HepG2 (cell line): Measurements from ENCODE around the gene ARL3. TPM values are rescaled to one million over a fixed set of nuclear protein-coding genes. Genes with fewer than 3 reads are reported as not detected.

Source experiments
- BRD4 ChIP-seq: sonication (generic); formaldehyde crosslinking; IDR thresholded peaks from 2 replicates; pipeline ENCODE4 v1.4.0; 2020; ENCODE audit warnings: missing genetic modification reagents
- EZH2 ChIP-seq: conservative IDR thresholded peaks from 2 replicates; pipeline ENCODE4 v1.6.1; 2012; ENCODE audit warnings: mild to moderate bottlenecking, low read depth, low read length, moderate library complexity
- FIP1L1 ChIP-seq: fragments of 200-400 bp; formaldehyde crosslinking; IDR thresholded peaks from 2 replicates; pipeline ENCODE4 v1.6.1; 2018; ENCODE audit warnings: low read depth, mild to moderate bottlenecking, low read length, moderate library complexity, borderline replicate concordance; ENCODE audit not compliant: insufficient read depth
- GLI4 ChIP-seq: sonication (generic); formaldehyde crosslinking; IDR thresholded peaks from 2 replicates; pipeline ENCODE4 v1.5.1; 2020; ENCODE audit warnings: missing genetic modification reagents, mild to moderate bottlenecking, moderate library complexity, borderline replicate concordance
- GMEB1 ChIP-seq: sonication (generic); formaldehyde crosslinking; IDR thresholded peaks from 2 replicates; pipeline ENCODE4 v1.5.1; 2020; ENCODE audit warnings: missing genetic modification reagents, mild to moderate bottlenecking, borderline replicate concordance
- GPN1 ChIP-seq: sonication (generic); formaldehyde crosslinking; IDR thresholded peaks from 2 replicates; pipeline ENCODE4 v1.5.1; 2020; ENCODE audit warnings: missing genetic modification reagents, borderline replicate concordance
- GZF1 ChIP-seq: sonication (generic); formaldehyde crosslinking; IDR thresholded peaks from 2 replicates; pipeline ENCODE4 v1.5.1; 2020; ENCODE audit warnings: mild to moderate bottlenecking, missing genetic modification reagents
- JDP2 ChIP-seq: sonication (generic); formaldehyde crosslinking; IDR thresholded peaks from 2 replicates; pipeline ENCODE4 v1.8.1; 2022; ENCODE audit warnings: missing genetic modification reagents, borderline replicate concordance
- JUND ChIP-seq: sonication (generic); formaldehyde crosslinking; IDR thresholded peaks from 2 replicates; pipeline ENCODE4 v1.8.0; 2022; ENCODE audit warnings: mild to moderate bottlenecking, missing genetic modification reagents
- KMT2B ChIP-seq: IDR thresholded peaks from 2 replicates; pipeline ENCODE4 v1.6.1; 2016; ENCODE audit warnings: missing genetic modification reagents, missing compliant biosample characterization
- LCORL ChIP-seq, 2 experiments: fragments of 450-650 bp in 1 of 2; sonication (generic) in 1 of 2; formaldehyde crosslinking in 1 of 2; IDR thresholded peaks; 2 replicates each; pipeline versions ENCODE4 v1.5.0 to v1.6.1; 2017 to 2020; ENCODE audit warnings: antibody characterized with exemption in 1 of 2, missing genetic modification reagents in 1 of 2
- NR2F6 ChIP-seq, 2 experiments: IDR thresholded peaks; 2 replicates each; pipeline ENCODE4 v1.6.1; 2016; ENCODE audit warnings: antibody characterized with exemption in 1 of 2, mild to moderate bottlenecking in 1 of 2
- PRDM10 ChIP-seq: sonication (generic); formaldehyde crosslinking; IDR thresholded peaks from 2 replicates; pipeline ENCODE4 v1.4.0; 2020; ENCODE audit warnings: low read depth, missing genetic modification reagents
- PRMT3 ChIP-seq: sonication (generic); formaldehyde crosslinking; IDR thresholded peaks from 2 replicates; pipeline ENCODE4 v1.8.1; 2022; ENCODE audit warnings: low read depth, mild to moderate bottlenecking, moderate library complexity, missing genetic modification reagents, borderline replicate concordance
- PTBP1 ChIP-seq: fragments of 200-400 bp; formaldehyde crosslinking; IDR thresholded peaks from 2 replicates; pipeline ENCODE4 v1.6.1; 2018; ENCODE audit warnings: low read length, low read depth; ENCODE audit not compliant: poor library complexity, severe bottlenecking
- RFXANK ChIP-seq: IDR thresholded peaks from 2 replicates; pipeline ENCODE4 v1.6.1; 2016
- TFDP2 ChIP-seq: sonication (generic); formaldehyde crosslinking; IDR thresholded peaks from 2 replicates; pipeline ENCODE4 v1.4.0; 2020; ENCODE audit warnings: missing genetic modification reagents
- THAP7 ChIP-seq: sonication (generic); formaldehyde crosslinking; IDR thresholded peaks from 2 replicates; pipeline ENCODE4 v1.8.1; 2023; ENCODE audit warnings: mild to moderate bottlenecking, missing genetic modification reagents
- TSC22D2 ChIP-seq: sonication (generic); formaldehyde crosslinking; IDR thresholded peaks from 2 replicates; pipeline ENCODE4 v1.5.1; 2020; ENCODE audit warnings: missing genetic modification reagents, mild to moderate bottlenecking, borderline replicate concordance
- ZFP36L1 ChIP-seq: sonication (generic); formaldehyde crosslinking; IDR thresholded peaks from 2 replicates; pipeline ENCODE4 v1.8.0; 2022; ENCODE audit warnings: mild to moderate bottlenecking, missing genetic modification reagents, moderate library complexity
- ZNF7 ChIP-seq: IDR thresholded peaks from 2 replicates; pipeline ENCODE4 v1.6.1; 2016; ENCODE audit warnings: missing biosample characterization, missing genetic modification reagents
- ZNF792 ChIP-seq: IDR thresholded peaks from 2 replicates; pipeline ENCODE4 v1.6.1; 2016
- polyA plus RNA-seq, 8 experiments: library from polyadenylated mRNA; depleted of rRNA in 3 of 8; stranded (reverse) in 7 of 8; unstranded in 1 of 8; fragments of >200 nt; fragmentation: Illumina TruSeq in 4 of 8; extraction: Trizol in 4 of 8; gene quantifications; 2 replicates each; pipeline versions ENCODE4 v1.2.1 to v1.2.3, GENCODE V29; 2011 to 2016; ENCODE audit warnings: low read depth in 4 of 8, missing spikeins in 1 of 8, mixed read lengths in 1 of 8; ENCODE audit not compliant: insufficient read depth in 1 of 8
- total RNA-seq, 5 experiments: library from RNA; depleted of rRNA; stranded (reverse); fragments of >200 nt; fragmentation: Illumina TruSeq; extraction: Trizol; gene quantifications; 2 replicates each; pipeline ENCODE4 v1.2.3, GENCODE V29; 2016; ENCODE audit warnings: low read depth in 1 of 5

The ARL3 gene
- total and polyA plus RNA-seq, 2 of the 13 experiments (the other 11 are each of a cell fraction or from before 2014, with no cell fraction given) = 5.2 to 6.6 TPM

GRCh38 chr10:102714621-102715455 is 641 bp upstream of the ARL3 start, which contains the start of gene SFXN2 (continued):
- TF ChIP-seq PRDM10 (CRISPR knock-in tag) (no peak), GMEB1 (CRISPR knock-in tag) (no peak; the same call in 1 of the 2 replicates), ZFP36L1 (CRISPR knock-in tag) (no peak), FIP1L1 (no peak), THAP7 (CRISPR knock-in tag) (no peak; the same call in 1 of the 2 replicates), GZF1 (CRISPR knock-in tag) (no peak), PTBP1 (peak; percentile 73), TSC22D2 (CRISPR knock-in tag) (no peak), ZNF792 (CRISPR knock-in tag) (no peak; the same call in 1 of the 2 replicates), GPN1 (CRISPR knock-in tag) (no peak), JUND (CRISPR knock-in tag) (no peak), ZNF7 (CRISPR knock-in tag) (no peak), PRMT3 (CRISPR knock-in tag) (no peak), LCORL (IDR thresholded peaks at IDR 0.05) (no peak), LCORL (CRISPR knock-in tag; IDR thresholded peaks at IDR 0.05) (peak; percentile 47), RFXANK (CRISPR knock-in tag) (no peak), NR2F6 (IDR thresholded peaks at IDR 0.05) (no peak), NR2F6 (CRISPR knock-in tag; IDR thresholded peaks at IDR 0.05) (0 out of 2 replicates have a peak, but pooled peaks have one; percentile 3), EZH2 (no peak), JDP2 (CRISPR knock-in tag) (no peak), TFDP2 (CRISPR knock-in tag) (no peak), GLI4 (CRISPR knock-in tag) (no peak), KMT2B (CRISPR knock-in tag) (no peak), BRD4 (CRISPR knock-in tag) (peak; percentile 68; the same call in 1 of the 2 replicates)
